SIG-M5 treated with dmso at 0.1 percent for 504 hours (cell line): ENCODE results near the gene WARS2.

Source experiments
- DNase-seq: peaks from one replicate; lab custom pipeline; 2025; ENCODE audit not compliant: unreplicated experiment; lab: John Stamatoyannopoulos, UW

The WARS2 gene

DNA sequence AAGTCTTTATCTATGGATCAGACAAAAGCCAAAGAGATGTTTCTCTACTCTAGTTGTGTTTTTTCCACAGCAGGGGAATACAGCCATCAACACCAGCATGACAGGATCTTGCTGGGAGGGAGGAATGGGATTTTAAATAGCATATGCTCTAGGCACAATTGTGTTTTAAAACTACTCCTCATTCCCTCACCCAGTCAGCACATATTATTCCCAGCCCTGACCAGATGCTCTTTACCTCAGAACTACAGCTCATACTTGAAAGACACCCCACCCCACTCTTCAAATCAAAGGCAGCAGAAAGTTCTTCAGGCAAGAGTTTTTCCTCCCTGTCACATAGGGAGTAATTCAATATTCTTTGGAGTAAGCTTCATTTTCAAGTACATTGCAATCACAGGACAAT lies 106.1 kb downstream of the WARS2 start:
- DNase-seq = no peak

DNA sequence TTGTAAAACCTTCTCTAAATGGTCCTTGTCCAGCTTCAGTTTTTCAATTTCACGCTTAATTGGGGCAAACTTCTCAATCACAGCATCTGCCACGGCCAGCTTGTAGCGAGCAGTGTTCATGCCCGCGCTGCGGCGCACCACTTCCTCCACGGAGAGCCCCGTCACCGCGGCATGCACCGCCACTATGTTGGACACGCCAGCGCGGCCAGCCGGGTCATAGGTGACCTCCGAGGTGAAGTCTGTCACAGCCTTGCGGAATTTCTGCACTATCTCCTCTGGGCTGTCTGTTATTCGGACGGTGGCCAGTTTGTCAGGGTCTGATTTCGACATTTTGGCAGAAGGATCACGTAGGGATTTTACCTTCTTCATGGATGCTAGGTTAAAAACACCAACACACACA lies 107.5 kb downstream of the WARS2 start:
- DNase-seq = no peak

- DNase-seq = no peak
Measured at GRCh38 chr1:119027759-119028158, 112.7 kb downstream of the WARS2 start.

DNA sequence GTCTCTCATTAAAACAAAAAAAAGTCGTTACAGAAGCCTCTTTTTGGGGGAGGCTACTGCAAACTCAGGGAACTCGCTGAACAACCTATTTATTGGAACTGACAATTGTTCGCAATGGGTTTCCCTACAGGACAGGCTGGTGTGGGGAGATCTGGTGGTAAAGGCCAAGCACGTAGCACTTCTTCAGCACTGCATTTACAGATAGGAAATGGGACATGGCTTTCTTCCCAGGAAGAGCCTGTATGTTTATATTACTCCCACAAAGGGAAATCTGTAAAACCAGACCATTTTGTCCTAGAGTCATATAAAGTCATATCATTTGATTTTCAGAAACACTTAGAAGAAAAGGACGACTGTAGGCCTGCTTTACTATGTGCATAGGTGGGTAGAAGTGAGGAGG lies 113.5 kb downstream of the WARS2 start:
- DNase-seq = no peak

GRCh38 chr1:119015547-119015946 lies 124.9 kb downstream of the WARS2 start:
- peak; percentile 3 for DNase-seq

- DNase-seq = no peak
Measured at GRCh38 chr1:119012383-119012782, 128.1 kb downstream of the WARS2 start.

- DNase-seq = no peak
Measured at GRCh38 chr1:119011706-119012105, 128.7 kb downstream of the WARS2 start.

GRCh38 chr1:119011116-119011515 lies 129.3 kb downstream of the WARS2 start:
- DNase-seq = no peak

GRCh38 chr1:119010201-119010600 lies 130.3 kb downstream of the WARS2 start:
- no peak for DNase-seq

DNA sequence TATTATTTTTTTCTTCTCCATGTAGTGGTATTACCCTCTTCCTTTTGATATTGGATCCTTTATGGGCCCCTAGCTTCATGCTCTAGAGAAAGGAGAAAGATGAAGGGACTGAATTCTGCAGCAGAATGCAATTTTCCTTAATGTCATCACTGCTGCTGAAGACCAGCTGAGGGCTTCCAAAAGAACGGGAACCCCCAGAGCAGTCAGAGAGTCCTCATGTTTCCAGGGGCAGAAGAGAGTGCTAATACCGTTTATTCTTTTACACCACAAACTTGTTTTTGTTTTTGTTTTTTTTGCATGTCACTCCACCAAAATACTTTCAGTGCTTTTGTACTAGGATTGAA lies 131.2 kb downstream of the WARS2 start:
- no peak for DNase-seq

GRCh38 chr1:119008483-119009311 lies 131.8 kb downstream of the WARS2 start:
- DNase-seq = peak; percentile 25

- no peak for DNase-seq
Measured at GRCh38 chr1:119007670-119008482, 132.6 kb downstream of the WARS2 start.

- DNase-seq = no peak
Measured at GRCh38 chr1:119007339-119007669, 133.1 kb downstream of the WARS2 start.

GRCh38 chr1:119006406-119007279 lies 133.8 kb downstream of the WARS2 start:
- no peak for DNase-seq

DNA sequence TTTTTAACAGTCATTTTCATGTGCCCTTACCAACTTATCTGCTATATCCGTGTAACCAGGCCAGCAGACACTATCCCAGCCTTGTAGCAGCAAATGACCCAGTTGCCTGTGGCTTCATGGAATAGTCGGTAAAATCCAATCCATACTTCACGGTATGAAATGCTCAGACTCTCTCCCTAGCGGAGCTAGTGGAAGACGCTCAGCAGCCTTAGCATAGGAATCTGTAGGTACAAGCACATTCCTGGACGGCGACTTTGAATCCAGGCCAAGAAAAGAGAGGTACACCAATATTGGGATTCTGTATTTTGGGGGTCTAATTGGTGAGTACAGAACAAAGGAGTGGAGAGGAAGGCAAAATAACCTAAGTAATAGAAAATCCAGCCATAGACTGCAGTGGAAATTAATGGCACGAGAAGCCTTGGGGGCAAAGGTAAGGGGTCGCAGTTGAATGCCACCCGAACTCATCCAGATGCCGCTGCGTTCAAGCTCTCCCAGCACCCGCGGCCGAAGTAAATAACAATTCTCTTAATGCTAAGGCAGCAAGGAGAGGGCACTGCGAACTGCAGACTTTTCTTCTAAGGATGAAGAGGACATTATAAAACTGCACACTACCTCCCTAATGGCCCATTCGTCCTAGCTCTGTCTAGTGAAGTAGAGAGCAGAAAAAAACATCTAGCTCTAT lies 134.6 kb downstream of the WARS2 start:
- DNase-seq = no peak

- DNase-seq = no peak
Measured at GRCh38 chr1:119004781-119005180, 135.7 kb downstream of the WARS2 start.

GRCh38 chr1:119004129-119004527 lies 136.3 kb downstream of the WARS2 start:
- DNase-seq = no peak

DNA sequence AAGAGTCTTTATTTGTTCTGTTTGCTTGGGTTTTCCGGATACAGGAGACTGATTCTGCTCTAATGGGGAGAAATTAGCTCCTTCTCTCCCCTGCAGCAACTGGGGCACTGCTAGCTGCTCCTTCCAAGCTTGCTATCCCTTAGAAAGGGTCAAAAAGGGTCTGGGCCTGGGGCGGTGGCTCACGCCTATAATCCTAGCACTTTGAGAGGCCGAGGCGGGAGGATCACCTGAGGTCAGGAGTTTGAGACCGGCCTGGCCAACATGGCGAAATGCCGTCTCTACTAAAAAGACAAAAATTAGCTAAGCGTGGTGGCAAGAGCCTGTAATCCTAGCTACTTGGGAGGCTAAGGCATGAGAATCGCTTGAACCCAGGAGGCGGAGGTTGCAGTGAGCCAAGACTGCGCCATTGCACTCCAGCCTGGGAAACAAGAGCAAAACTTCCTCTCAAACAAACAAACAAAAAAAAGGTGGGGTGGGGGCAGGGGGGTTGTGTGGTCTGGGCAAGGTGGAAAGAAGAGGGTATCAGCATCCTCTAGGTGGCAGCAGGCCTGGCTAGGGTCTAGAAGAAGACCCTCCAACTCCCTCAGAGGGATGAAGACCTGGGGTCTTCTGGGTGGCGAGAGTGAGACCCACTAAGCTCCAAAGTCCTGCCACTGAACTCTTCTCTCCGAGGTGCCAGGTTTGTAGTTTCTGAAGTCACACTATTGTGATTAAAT lies 136.9 kb downstream of the WARS2 start:
- DNase-seq = no peak

DNA sequence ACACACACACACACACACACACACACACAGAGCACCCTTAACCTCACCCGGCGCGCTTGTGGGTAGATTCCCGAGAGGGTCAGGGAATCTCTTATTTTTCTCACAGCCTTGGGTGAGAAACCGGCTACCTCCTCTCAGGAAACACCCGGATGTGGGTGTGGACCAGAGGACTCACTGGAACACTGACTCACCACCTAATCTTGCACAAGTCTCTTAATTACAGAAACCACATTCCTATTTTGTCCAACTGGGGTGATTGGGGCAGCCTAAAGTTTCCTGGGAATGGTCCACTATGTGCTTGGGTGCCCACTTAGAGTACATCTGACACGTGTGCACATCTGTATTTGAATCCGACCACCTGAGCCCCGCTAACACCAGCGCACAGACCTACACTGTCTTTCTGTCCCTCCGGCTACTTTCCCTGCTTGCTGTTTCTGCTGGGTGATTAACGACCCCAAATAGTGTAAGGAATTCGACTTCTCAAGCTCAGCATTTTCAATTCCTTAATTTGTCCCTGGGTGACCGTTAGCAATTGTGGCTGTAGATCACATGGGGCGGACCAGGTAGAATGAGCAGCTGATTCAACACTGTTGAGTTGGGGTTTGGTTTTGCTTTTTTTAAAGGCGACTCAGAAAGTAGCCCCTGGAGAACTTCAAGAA lies 138.3 kb downstream of the WARS2 start:
- peak; percentile 79 for DNase-seq
